Naive thymus-derived CD4-positive, alpha-beta T cell (primary cell): Measurements from ENCODE around the gene LRRN4CL. TPM values are rescaled to one million over a fixed set of nuclear protein-coding genes. Genes with fewer than 3 reads are reported as not detected.
A peak's percentile ranks its signal among the peaks of the same experiment; 100 is the strongest.

Experiments
- ATAC-seq: fragments of 150-1000 bp; cut with Tn5 transposase; 2 replicates; pipeline ENCODE4 v1.10.0; 2021; ENCODE audit warnings: mild to moderate bottlenecking, moderate library complexity
- CTCF ChIA-PET: fragments of 350-600 bp; sonication (Branson Sonifier 250); formaldehyde crosslinking; loops from one replicate; lab custom pipeline; 2021; ENCODE audit warnings: antibody characterized with exemption; lab: Charles Lee
- POLR2A ChIA-PET: fragments of 350-600 bp; sonication (Branson Sonifier 250); formaldehyde crosslinking; loops from one replicate; lab custom pipeline; 2021; ENCODE audit warnings: antibody characterized with exemption, inconsistent platforms; lab: Charles Lee
- DNase-seq, 9 donors: peaks; one replicate each; pipeline versions ENCODE4 v3.0.0 to v3.0.0-alpha.2; 2020 to 2022; ENCODE audit warnings: mixed read lengths in 1 of 9
- H3K27ac ChIP-seq: one replicate; pipeline ENCODE4 v1.7.0; 2013; ENCODE audit warnings: mild to moderate bottlenecking, low read depth, low read length, moderate library complexity
- H3K27me3 ChIP-seq, 2 donors: one replicate each; pipeline ENCODE4 v1.7.0; 2013; ENCODE audit warnings: low read length in 2 of 2, mild to moderate bottlenecking in 2 of 2, moderate library complexity in 2 of 2; ENCODE audit not compliant: control insufficient read depth in 2 of 2, insufficient read depth in 2 of 2
- H3K36me3 ChIP-seq, 3 experiments: 1 replicate in 2 of 3; 2 replicates in 1 of 3; pipeline ENCODE4 v1.7.0; 2013; ENCODE audit warnings: low read length in 3 of 3, mild to moderate bottlenecking in 3 of 3, moderate library complexity in 1 of 3; ENCODE audit not compliant: insufficient read depth in 3 of 3, control insufficient read depth in 2 of 3
- H3K4me1 ChIP-seq, 2 donors: one replicate each; pipeline ENCODE4 v1.7.0; 2013; ENCODE audit warnings: low read length in 2 of 2, mild to moderate bottlenecking in 2 of 2, moderate library complexity in 1 of 2; ENCODE audit not compliant: control insufficient read depth in 2 of 2, insufficient read depth in 2 of 2
- H3K4me3 ChIP-seq: 2 replicates; pipeline ENCODE4 v1.7.0; 2013; ENCODE audit warnings: mild to moderate bottlenecking, low read length
- H3K9me3 ChIP-seq, 3 experiments: 1 replicate in 2 of 3; 2 replicates in 1 of 3; pipeline ENCODE4 v1.7.0; 2013; ENCODE audit warnings: low read length in 3 of 3; ENCODE audit not compliant: control insufficient read depth in 2 of 3
- H3K27ac Mint-ChIP-seq, 9 donors: one replicate each; pipeline ENCODE4 v1.8.0; 2020 to 2022; ENCODE audit warnings: mixed read lengths in 9 of 9, mild to moderate bottlenecking in 8 of 9, moderate library complexity in 5 of 9, inconsistent platforms in 2 of 9
- H3K27me3 Mint-ChIP-seq, 5 donors: one replicate each; pipeline ENCODE4 v1.8.0; 2021 to 2022; ENCODE audit warnings: mixed read lengths in 5 of 5, mild to moderate bottlenecking in 1 of 5
- H3K36me3 Mint-ChIP-seq, 5 donors: one replicate each; pipeline ENCODE4 v1.8.0; 2020 to 2022; ENCODE audit warnings: mixed read lengths in 5 of 5, mild to moderate bottlenecking in 3 of 5, inconsistent platforms in 1 of 5
- H3K4me1 Mint-ChIP-seq, 7 donors: one replicate each; pipeline ENCODE4 v1.8.0; 2020 to 2022; ENCODE audit warnings: mixed read lengths in 7 of 7, mild to moderate bottlenecking in 3 of 7, inconsistent platforms in 1 of 7
- H3K4me3 Mint-ChIP-seq, 10 donors: one replicate each; pipeline ENCODE4 v1.8.0; 2020 to 2022; ENCODE audit warnings: mild to moderate bottlenecking in 10 of 10, mixed read lengths in 10 of 10, moderate library complexity in 6 of 10, inconsistent platforms in 2 of 10
- H3K9me3 Mint-ChIP-seq, 11 donors: one replicate each; pipeline ENCODE4 v1.8.0; 2020 to 2022; ENCODE audit warnings: mixed read lengths in 11 of 11, mild to moderate bottlenecking in 4 of 11, inconsistent platforms in 1 of 11, moderate library complexity in 1 of 11
- intact Hi-C, 2 donors: fragments of 100-400 bp; cut with micrococcal nuclease; formaldehyde crosslinking; loops; one replicate each; pipeline ENCODE4 v1.15.1; 2023
- polyA plus RNA-seq, 2 donors: library from polyadenylated mRNA; unstranded; fragments of 300-500 nt; fragmentation: Illumina TruSeq; gene quantifications; one replicate each; pipeline ENCODE4 v1.2.3, GENCODE V29; 2021
- total RNA-seq, 6 experiments: library from RNA in 5 of 6; stranded (reverse) in 5 of 6; gene quantifications; 1 replicate in 5 of 6; 2 replicates in 1 of 6; pipeline ENCODE4 v1.2.3 and lab custom pipeline; 2021 to 2026

LRRN4CL gene
- total and polyA plus RNA-seq, 7 experiments from 2014 or later: 0.12 to 0.38 (median 0.24) TPM; not detected in 4

DNA sequence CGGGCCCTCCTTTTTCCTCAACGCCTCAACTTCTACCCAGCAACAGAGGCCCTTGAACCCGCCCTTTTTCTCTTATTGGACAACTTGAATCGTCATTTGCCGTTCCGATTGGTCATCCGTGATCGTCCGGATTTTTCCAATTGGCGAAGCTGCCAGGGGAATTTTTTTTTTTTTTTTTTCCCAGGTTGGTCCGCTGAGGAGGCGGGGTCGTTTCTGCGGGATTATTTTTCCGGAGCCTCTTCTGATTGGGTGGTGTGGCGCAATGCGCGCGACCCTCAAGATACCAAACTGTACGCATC, 38.5 kb upstream of the LRRN4CL start:
- peaks cover 36 to 40% of the 10 kb centered on the region in 2 donors for H3K4me1 ChIP-seq
- peaks cover 0 to 2% (median 0%) of the 10 kb centered on the region in 5 donors for H3K27me3 Mint-ChIP-seq
- peak overlapping the region; percentile 95 to 100 (median 98) for H3K27ac Mint-ChIP-seq
- H3K36me3 ChIP-seq: peaks cover 2 to 30% (median 10%) of the 10 kb centered on the region in 3 experiments
- no peaks in the 10 kb centered on the region for H3K9me3 ChIP-seq
- ATAC-seq (peak; percentile 71), DNase-seq (peak in 7 of 9 donors; percentile 73 to 96 (median 93))
- CTCF ChIA-PET: interaction anchor here (0.6 to 3.3 kb wide), 9 partner anchors 17 to 185 kb away, joined by 3 to 17 read pairs (median 5); partner anchors contain the start of genes TMEM179B, WDR74 and ZBTB3
- H3K27ac ChIP-seq: peak overlapping the region; percentile 92
- peaks cover 0 to 36% (median 20%) of the 10 kb centered on the region in 5 donors for H3K36me3 Mint-ChIP-seq
- POLR2A ChIA-PET: interaction anchor here (0.6 to 17.5 kb wide), 52 partner anchors 9 to 600 kb away, joined by 3 to 347 read pairs (median 6); partner anchors contain the start of genes BSCL2, C11orf98, CSKMT and EEF1G
- peaks cover 0 to 8% (median 0%) of the 10 kb centered on the region in 11 donors for H3K9me3 Mint-ChIP-seq
- peaks cover 23 to 59% (median 53%) of the 10 kb centered on the region in 7 donors for H3K4me1 Mint-ChIP-seq
- H3K4me3 Mint-ChIP-seq: peak overlapping the region; percentile 91 to 99 (median 96)
- intact Hi-C loops: loop anchor here (1.0 to 5.0 kb wide), 25 partner anchors 19 to 1111 kb away; partner anchors contain the start of genes EEF1G (in 2 of the 2), GANAB (in 2 of the 2), NXF1 (in 2 of the 2) and STX5 (in 2 of the 2)
- H3K27me3 ChIP-seq: no peaks in the 10 kb centered on the region
- H3K4me3 ChIP-seq: peak overlapping the region; percentile 87

DNA sequence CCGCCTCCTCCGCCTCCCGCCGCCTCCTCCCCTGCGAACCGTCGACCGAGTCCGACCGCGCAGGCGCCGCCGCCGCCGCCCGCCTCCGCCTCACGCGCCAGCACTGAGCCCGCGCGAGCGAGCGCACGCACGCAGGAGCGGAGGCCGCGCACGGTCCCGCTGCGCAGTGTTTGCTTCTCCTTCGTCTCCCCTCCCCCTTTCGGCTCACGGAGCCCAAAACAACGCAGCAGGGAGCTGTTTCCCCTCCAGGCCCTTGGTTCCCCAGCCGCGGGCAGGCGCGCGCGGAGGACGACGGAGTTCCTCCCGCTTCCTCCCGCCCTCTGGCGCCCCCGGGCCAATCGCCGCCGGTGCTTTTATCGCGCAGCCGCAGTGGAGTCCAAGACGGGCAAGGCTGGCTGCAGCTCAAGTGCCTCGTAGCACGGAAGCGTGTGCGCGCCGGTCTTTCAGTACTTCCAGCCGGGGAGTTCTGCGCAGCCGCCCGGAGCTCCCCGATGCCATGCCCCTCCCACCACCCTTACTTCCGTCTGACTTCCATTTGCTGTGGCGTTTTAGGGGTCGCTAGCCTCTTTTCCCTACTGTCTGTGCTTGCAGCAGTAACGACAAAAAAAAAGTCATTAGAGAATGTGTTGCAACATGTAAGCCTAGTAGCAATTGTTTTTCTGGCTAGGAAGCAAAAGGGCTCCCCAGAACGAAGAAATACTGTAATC, 38.0 kb upstream of the LRRN4CL start, which contains the start of gene HNRNPUL2:
HNRNPUL2 (minus strand) TSS at position 293 of the 707 bp plus-strand sequence. CDS start 301 bp downstream, outside the sequence.
- Histone ChIP-seq H3K9me3 (no peaks in the 10 kb centered on the region), H3K4me3 (peak within 1 kb of the TSS; percentile 87), H3K27me3 (no peaks in the 10 kb centered on the region), H3K36me3 (peaks cover 7 to 34% (median 15%) of the 10 kb centered on the region in 3 experiments), H3K27ac (peak within 1 kb of the TSS; percentile 92), H3K4me1 (peaks cover 36% of the 10 kb centered on the region in 2 donors)
- Mint-ChIP-seq H3K4me1 (peaks cover 23 to 63% (median 56%) of the 10 kb centered on the region in 7 donors), H3K27ac (peak within 1 kb of the TSS; percentile 95 to 100 (median 98)), H3K9me3 (peaks cover 0 to 8% (median 0%) of the 10 kb centered on the region in 11 donors), H3K36me3 (peaks cover 0 to 41% (median 25%) of the 10 kb centered on the region in 5 donors), H3K27me3 (peaks cover 0 to 2% (median 0%) of the 10 kb centered on the region in 5 donors), H3K4me3 (peak within 1 kb of the TSS; percentile 91 to 99 (median 96))
- POLR2A ChIA-PET: interaction anchor here (0.6 to 17.5 kb wide), 56 partner anchors 8 to 1509 kb away, joined by 3 to 347 read pairs (median 6); partner anchors contain the start of genes BSCL2, C11orf98, CSKMT and EEF1G
- intact Hi-C loops: loop anchor here (1.0 to 5.0 kb wide), 23 partner anchors 18 to 1111 kb away; partner anchors contain the start of genes EEF1G (in 2 of the 2), GANAB (in 2 of the 2), NXF1 (in 2 of the 2) and STX5 (in 2 of the 2)
- CTCF ChIA-PET: interaction anchor here (0.6 to 3.3 kb wide), 9 partner anchors 17 to 184 kb away, joined by 3 to 17 read pairs (median 5); partner anchors contain the start of genes TMEM179B, WDR74 and ZBTB3
- DNase-seq (peak; percentile 96 to 100 (median 99)), ATAC-seq (peak; percentile 89)

DNA sequence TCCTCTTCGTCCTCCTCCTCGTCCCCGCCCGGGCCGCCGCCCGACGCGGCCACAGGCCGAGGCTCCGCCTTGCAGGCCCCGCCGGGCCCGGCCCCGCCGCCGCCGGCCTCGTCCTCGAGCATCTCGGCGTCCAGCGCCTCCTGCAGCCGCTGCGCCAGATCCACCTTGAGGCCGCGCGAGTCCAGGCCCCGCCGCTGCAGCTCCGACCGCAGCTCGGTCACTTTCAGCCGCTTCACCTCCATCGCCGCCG, 37.5 kb upstream of the LRRN4CL start:
- ATAC-seq: peak; percentile 0
- peak overlapping the region; percentile 91 to 99 (median 96) for H3K4me3 Mint-ChIP-seq
- intact Hi-C loops: loop anchor here (1.0 to 5.0 kb wide), 23 partner anchors 18 to 1112 kb away; partner anchors contain the start of genes EEF1G (in 2 of the 2), GANAB (in 2 of the 2), NXF1 (in 2 of the 2) and STX5 (in 2 of the 2)
- peak overlapping the region; percentile 92 for H3K27ac ChIP-seq
- peak overlapping the region in 7 of 9 donors; percentile 95 to 100 (median 97) for H3K27ac Mint-ChIP-seq
- ChIA-PET CTCF (interaction anchor here (1.2 to 3.3 kb wide), 6 partner anchors 16 to 134 kb away, joined by 4 to 17 read pairs (median 7); partner anchors contain the start of genes TMEM179B, WDR74 and ZBTB3), POLR2A (interaction anchor here (0.6 to 17.5 kb wide), 45 partner anchors 11 to 1509 kb away, joined by 3 to 347 read pairs (median 6); partner anchors contain the start of genes BSCL2, C11orf98, CSKMT and EML3)
- H3K36me3 Mint-ChIP-seq: peaks cover 0 to 46% (median 28%) of the 10 kb centered on the region in 5 donors
- H3K9me3 Mint-ChIP-seq: peaks cover 0 to 8% (median 0%) of the 10 kb centered on the region in 11 donors
- peaks cover 11 to 39% (median 19%) of the 10 kb centered on the region in 3 experiments for H3K36me3 ChIP-seq
- H3K4me3 ChIP-seq: peak overlapping the region; percentile 87
- peaks cover 0 to 2% (median 0%) of the 10 kb centered on the region in 5 donors for H3K27me3 Mint-ChIP-seq
- no peaks in the 10 kb centered on the region for H3K27me3 ChIP-seq
- peaks cover 36 to 41% of the 10 kb centered on the region in 2 donors for H3K4me1 ChIP-seq
- no peaks in the 10 kb centered on the region for H3K9me3 ChIP-seq
- peaks cover 23 to 68% (median 61%) of the 10 kb centered on the region in 7 donors for H3K4me1 Mint-ChIP-seq
- DNase-seq: no peak

DNA sequence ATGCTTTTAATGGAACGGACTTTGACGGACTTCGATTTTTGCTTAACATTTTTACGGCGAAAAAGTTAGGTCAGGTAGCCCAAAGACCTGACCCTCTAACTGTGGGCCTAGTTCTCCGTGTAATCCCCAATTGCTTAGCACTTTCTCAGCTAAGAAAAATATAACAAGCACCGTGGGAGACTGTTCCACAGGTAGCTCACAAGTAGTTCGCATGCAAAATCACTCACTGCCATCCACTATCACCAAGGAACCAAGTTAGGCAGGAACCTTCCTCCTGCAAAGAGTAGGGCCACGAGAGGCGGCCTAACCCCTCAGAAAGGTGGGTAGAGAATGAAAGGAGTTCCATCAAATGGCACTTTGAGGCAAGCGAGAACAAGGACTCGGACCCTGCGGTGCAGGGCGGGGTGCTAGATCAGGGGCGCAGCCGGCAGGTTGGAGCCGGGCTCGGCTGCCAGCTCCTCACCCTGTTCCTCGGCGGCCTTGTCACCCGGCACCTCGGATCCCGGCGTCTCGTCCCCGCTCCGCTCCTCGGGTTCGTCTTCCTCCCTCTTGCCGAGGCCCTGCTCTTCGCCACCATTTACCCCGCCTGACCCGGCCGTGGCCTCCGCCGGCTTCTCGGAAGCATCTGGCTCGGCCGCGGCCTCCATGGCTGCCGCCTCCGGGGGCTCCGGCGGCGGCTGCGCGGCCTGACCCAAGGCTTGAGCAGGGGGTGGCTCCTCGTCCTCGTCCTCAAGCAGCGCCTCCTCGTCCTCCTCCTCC, 37.0 kb upstream of the LRRN4CL start:
- DNase-seq (peak in 5 of 9 donors; percentile 16 to 34 (median 23)), ATAC-seq (no peak)
- H3K27me3 ChIP-seq: no peaks in the 10 kb centered on the region
- ChIA-PET CTCF (interaction anchor here (0.8 to 1.8 kb wide), 2 partner anchors 83 to 134 kb away, joined by 3 to 5 read pairs; no protein-coding TSS in a partner anchor), POLR2A (interaction anchor here (0.5 to 17.5 kb wide), 40 partner anchors 9 to 302 kb away, joined by 3 to 347 read pairs (median 6); partner anchors contain the start of genes BSCL2, C11orf98, CSKMT and EML3)
- peaks cover 16 to 40% (median 24%) of the 10 kb centered on the region in 3 experiments for H3K36me3 ChIP-seq
- no peaks in the 10 kb centered on the region for H3K9me3 ChIP-seq
- H3K4me3 ChIP-seq: peak overlapping the region; percentile 87
- peaks cover 0 to 2% (median 0%) of the 10 kb centered on the region in 5 donors for H3K27me3 Mint-ChIP-seq
- peak overlapping the region; percentile 91 to 99 (median 96) for H3K4me3 Mint-ChIP-seq
- H3K27ac Mint-ChIP-seq: peak overlapping the region; percentile 84 to 99 (median 91)
- intact Hi-C loops: loop anchor here (2.0 to 5.0 kb wide), 5 partner anchors 48 to 1112 kb away; partner anchors contain the start of genes FEN1 (in 1 of the 2), MARK2 (in 1 of the 2), NXF1 (in 1 of the 2) and TMEM258 (in 1 of the 2)
- H3K36me3 Mint-ChIP-seq: peaks cover 0 to 46% (median 33%) of the 10 kb centered on the region in 5 donors
- peaks cover 23 to 70% (median 60%) of the 10 kb centered on the region in 7 donors for H3K4me1 Mint-ChIP-seq
- peaks cover 0 to 8% (median 0%) of the 10 kb centered on the region in 11 donors for H3K9me3 Mint-ChIP-seq
- peaks cover 36 to 40% of the 10 kb centered on the region in 2 donors for H3K4me1 ChIP-seq
- peak overlapping the region; percentile 92 for H3K27ac ChIP-seq

DNA sequence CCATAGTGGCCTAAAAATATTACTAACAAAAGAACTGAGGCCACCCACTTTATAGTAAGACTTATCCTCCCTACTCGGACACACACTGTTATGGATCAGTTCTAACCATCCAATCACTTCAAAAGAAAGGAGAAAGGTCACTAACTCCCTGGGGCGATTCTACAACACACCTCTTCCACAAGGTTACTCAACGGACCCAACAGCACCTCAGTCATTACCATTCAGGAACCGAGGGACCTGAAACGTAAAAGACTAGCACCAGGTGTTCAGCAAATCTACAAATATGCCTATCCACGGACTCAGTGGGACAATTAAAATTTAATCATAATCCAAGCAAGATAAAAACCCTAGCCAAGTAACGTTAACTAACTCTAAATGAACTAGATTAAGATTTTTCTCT, 36.3 kb upstream of the LRRN4CL start:
- Histone ChIP-seq H3K9me3 (no peaks in the 10 kb centered on the region), H3K4me1 (peaks cover 36% of the 10 kb centered on the region in 2 donors), H3K27ac (peak overlapping the region; percentile 92), H3K4me3 (peak overlapping the region; percentile 87), H3K36me3 (peaks cover 23 to 43% (median 31%) of the 10 kb centered on the region in 3 experiments), H3K27me3 (no peaks in the 10 kb centered on the region)
- peaks cover 0 to 8% (median 0%) of the 10 kb centered on the region in 11 donors for H3K9me3 Mint-ChIP-seq
- DNase-seq (no peak), ATAC-seq (no peak)
- peaks cover 0 to 2% (median 0%) of the 10 kb centered on the region in 5 donors for H3K27me3 Mint-ChIP-seq
- peaks cover 23 to 71% (median 60%) of the 10 kb centered on the region in 7 donors for H3K4me1 Mint-ChIP-seq
- peak overlapping the region; percentile 91 to 99 (median 96) for H3K4me3 Mint-ChIP-seq
- intact Hi-C loops: loop anchor here (2.0 to 5.0 kb wide), 5 partner anchors 47 to 1113 kb away; partner anchors contain the start of genes FEN1 (in 1 of the 2), MARK2 (in 1 of the 2), NXF1 (in 1 of the 2) and TMEM258 (in 1 of the 2)
- H3K36me3 Mint-ChIP-seq: peaks cover 0 to 52% (median 38%) of the 10 kb centered on the region in 5 donors
- peak overlapping the region; percentile 84 to 99 (median 91) for H3K27ac Mint-ChIP-seq
- ChIA-PET POLR2A (interaction anchor here (0.5 to 17.5 kb wide), 18 partner anchors 9 to 227 kb away, joined by 3 to 347 read pairs (median 14); partner anchors contain the start of genes BSCL2, C11orf98, CSKMT and GNG3), CTCF (interaction anchor here (0.8 kb wide), 1 partner anchor 83 kb away, joined by 3 read pairs; no protein-coding TSS in a partner anchor)
